ENCODE measurements around the gene FZD10. TPM values are rescaled to one million over a fixed set of nuclear protein-coding genes. Genes with fewer than 3 reads are reported as not detected.

FZD10 gene
- total and polyA plus RNA-seq, 2 of the 4 experiments (the other 2 are of a cell fraction), result not detected

DNA sequence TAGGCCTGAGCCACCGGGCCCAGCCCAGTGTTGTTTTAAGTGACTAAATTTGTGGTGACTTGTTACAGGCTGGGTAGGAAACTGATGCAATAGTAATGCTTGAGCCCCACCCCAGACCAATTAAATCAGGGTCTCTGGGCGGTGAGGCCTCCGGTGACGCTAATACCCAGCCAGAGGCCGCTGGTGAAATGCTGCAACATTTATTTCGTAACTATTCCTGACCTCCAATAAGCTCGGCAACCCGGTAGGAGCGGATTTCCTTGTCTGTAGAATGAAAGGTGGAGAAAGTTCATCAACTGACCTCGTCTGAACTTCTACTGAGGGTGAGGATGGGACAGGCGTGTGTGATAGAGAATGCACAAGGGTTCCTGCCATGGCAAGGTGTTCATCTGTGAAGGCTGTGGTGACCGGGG, 42.3 kb downstream of the FZD10 start:
- no peak overlapping the region for H3K18ac ChIP-seq (ENCODE audit: low read depth, low read length)
- no peak overlapping the region for H3K4me2 ChIP-seq (ENCODE audit: low read depth, low read length)
- in situ Hi-C loops (cut with MboI; ENCODE audit: low sequenced_read_pairs), result no loop called here
- no peaks in the 10 kb centered on the region for H3K36me3 ChIP-seq (ENCODE audit: control insufficient read depth, insufficient read depth, low read length)
- CTCF ChIA-PET, result no interaction called here
- no peak overlapping the region for H2BK5ac ChIP-seq (ENCODE audit: low read depth, low read length, poor library complexity, severe bottlenecking)
- POLR2A ChIA-PET (ENCODE audit: unreplicated experiment), result no interaction called here
- H3K56ac ChIP-seq (ENCODE audit: extremely low read depth, insufficient read depth, low read length), result no peak overlapping the region
- H4K5ac ChIP-seq (ENCODE audit: low read depth, low read length), result no peak overlapping the region
- H3K4ac ChIP-seq (ENCODE audit: low read depth, low read length), result no peak overlapping the region
- H3K4me3 ChIP-seq (ENCODE audit: insufficient read depth, low read depth, low read length), result no peak overlapping the region
- no peak overlapping the region for H2AK9ac ChIP-seq (replicated peaks; ENCODE audit: low read depth, low read length, poor library complexity)
- dilution Hi-C loops (cut with HindIII; ENCODE audit: low sequenced_read_pairs, unreplicated experiment), result no loop called here
- no peaks in the 10 kb centered on the region for H3K9me1 ChIP-seq (ENCODE audit: insufficient read depth, low read length)
- H4K20me1 ChIP-seq (ENCODE audit: insufficient read depth, low read length), result no peaks in the 10 kb centered on the region
- H4K91ac ChIP-seq (ENCODE audit: insufficient read depth, low read depth, low read length), result no peak overlapping the region
- H3K14ac ChIP-seq (replicated peaks; ENCODE audit: low read depth, low read length), result no peak overlapping the region
- H3K9ac ChIP-seq (ENCODE audit: low read depth, low read length), result no peak overlapping the region
- H3K27me3 ChIP-seq (ENCODE audit: control insufficient read depth, insufficient read depth, low read length), result no peaks in the 10 kb centered on the region
- intact Hi-C loops (cut with micrococcal nuclease), result no loop called here
- H3K27ac ChIP-seq (ENCODE audit: insufficient read depth, low read length), result no peak overlapping the region
- no peak overlapping the region for H2BK20ac ChIP-seq (ENCODE audit: low read depth, low read length)
- H2BK120ac ChIP-seq (ENCODE audit: low read depth, low read length), result no peak overlapping the region
- H3K9me3 ChIP-seq (ENCODE audit: control insufficient read depth, insufficient read depth, low read length), result peaks cover 41% of the 10 kb centered on the region
- no peak for DNase-seq
- H2BK15ac ChIP-seq (ENCODE audit: low read depth, low read length), result no peak overlapping the region
- H3K23ac ChIP-seq (ENCODE audit: low read depth, low read length), result no peak overlapping the region
- no peaks in the 10 kb centered on the region for H3K4me1 ChIP-seq (ENCODE audit: control insufficient read depth, insufficient read depth, low read length)
- H2AK5ac ChIP-seq (ENCODE audit: low read depth, low read length), result no peak overlapping the region
- H3K79me1 ChIP-seq (ENCODE audit: low read depth in 1 of 2, low read length in 2 of 2), result no peaks in the 10 kb centered on the region
- no peak for TF ChIP-seq SMC3 (IDR thresholded peaks at IDR 0.05; ENCODE audit: low read depth, low read length)
- no peak for TF ChIP-seq NFE2L2 (IDR thresholded peaks at IDR 0.05; ENCODE audit: low read depth, low read length)
- TF ChIP-seq POLR2A (IDR thresholded peaks at IDR 0.05; ENCODE audit: low read depth, low read length), result no peak
- no peak for TF ChIP-seq RFX5 (IDR thresholded peaks at IDR 0.05; ENCODE audit: low read depth, low read length)
- TF ChIP-seq, protein P1, sequence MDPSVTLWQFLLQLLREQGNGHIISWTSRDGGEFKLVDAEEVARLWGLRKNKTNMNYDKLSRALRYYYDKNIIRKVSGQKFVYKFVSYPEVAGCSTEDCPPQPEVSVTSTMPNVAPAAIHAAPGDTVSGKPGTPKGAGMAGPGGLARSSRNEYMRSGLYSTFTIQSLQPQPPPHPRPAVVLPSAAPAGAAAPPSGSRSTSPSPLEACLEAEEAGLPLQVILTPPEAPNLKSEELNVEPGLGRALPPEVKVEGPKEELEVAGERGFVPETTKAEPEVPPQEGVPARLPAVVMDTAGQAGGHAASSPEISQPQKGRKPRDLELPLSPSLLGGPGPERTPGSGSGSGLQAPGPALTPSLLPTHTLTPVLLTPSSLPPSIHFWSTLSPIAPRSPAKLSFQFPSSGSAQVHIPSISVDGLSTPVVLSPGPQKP (IDR thresholded peaks at IDR 0.05; ENCODE audit: borderline replicate concordance, low read depth, low read length), result no peak
- TF ChIP-seq BHLHE40 (IDR thresholded peaks at IDR 0.05; ENCODE audit: low read depth, low read length), result no peak
- TF ChIP-seq CEBPB (IDR thresholded peaks at IDR 0.05; ENCODE audit: low read depth, low read length), result no peak
- no peak for TF ChIP-seq RAD21 (IDR thresholded peaks at IDR 0.05; ENCODE audit: low read length)
- TF ChIP-seq RCOR1 (IDR thresholded peaks at IDR 0.05; ENCODE audit: insufficient replicate concordance, low read length), result no peak
- TF ChIP-seq, protein P2, sequence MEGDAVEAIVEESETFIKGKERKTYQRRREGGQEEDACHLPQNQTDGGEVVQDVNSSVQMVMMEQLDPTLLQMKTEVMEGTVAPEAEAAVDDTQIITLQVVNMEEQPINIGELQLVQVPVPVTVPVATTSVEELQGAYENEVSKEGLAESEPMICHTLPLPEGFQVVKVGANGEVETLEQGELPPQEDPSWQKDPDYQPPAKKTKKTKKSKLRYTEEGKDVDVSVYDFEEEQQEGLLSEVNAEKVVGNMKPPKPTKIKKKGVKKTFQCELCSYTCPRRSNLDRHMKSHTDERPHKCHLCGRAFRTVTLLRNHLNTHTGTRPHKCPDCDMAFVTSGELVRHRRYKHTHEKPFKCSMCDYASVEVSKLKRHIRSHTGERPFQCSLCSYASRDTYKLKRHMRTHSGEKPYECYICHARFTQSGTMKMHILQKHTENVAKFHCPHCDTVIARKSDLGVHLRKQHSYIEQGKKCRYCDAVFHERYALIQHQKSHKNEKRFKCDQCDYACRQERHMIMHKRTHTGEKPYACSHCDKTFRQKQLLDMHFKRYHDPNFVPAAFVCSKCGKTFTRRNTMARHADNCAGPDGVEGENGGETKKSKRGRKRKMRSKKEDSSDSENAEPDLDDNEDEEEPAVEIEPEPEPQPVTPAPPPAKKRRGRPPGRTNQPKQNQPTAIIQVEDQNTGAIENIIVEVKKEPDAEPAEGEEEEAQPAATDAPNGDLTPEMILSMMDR (conservative IDR thresholded peaks at IDR 0.05; ENCODE audit: low read depth, low read length), result no peak
- TF ChIP-seq MXI1 (IDR thresholded peaks at IDR 0.05; ENCODE audit: borderline replicate concordance, low read depth, low read length), result no peak
- TF ChIP-seq, protein P3, sequence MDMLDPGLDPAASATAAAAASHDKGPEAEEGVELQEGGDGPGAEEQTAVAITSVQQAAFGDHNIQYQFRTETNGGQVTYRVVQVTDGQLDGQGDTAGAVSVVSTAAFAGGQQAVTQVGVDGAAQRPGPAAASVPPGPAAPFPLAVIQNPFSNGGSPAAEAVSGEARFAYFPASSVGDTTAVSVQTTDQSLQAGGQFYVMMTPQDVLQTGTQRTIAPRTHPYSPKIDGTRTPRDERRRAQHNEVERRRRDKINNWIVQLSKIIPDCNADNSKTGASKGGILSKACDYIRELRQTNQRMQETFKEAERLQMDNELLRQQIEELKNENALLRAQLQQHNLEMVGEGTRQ (IDR thresholded peaks at IDR 0.05; ENCODE audit: low read depth, low read length), result no peak
- no peak for TF ChIP-seq CHD1 (IDR thresholded peaks at IDR 0.05; ENCODE audit: low read depth, low read length)
- TF ChIP-seq FOS (IDR thresholded peaks at IDR 0.05; ENCODE audit: low read depth, low read length), result no peak
- TF ChIP-seq MAZ (IDR thresholded peaks at IDR 0.05; ENCODE audit: borderline replicate concordance, low read depth, low read length), result no peak
- TF ChIP-seq MAFK (IDR thresholded peaks at IDR 0.05; ENCODE audit: low read depth, low read length), result no peak
- no peak overlapping the region for H4K8ac ChIP-seq (ENCODE audit: low read depth in 2 of 2, low read length in 2 of 2)
- H2AFZ ChIP-seq (replicated peaks; ENCODE audit: low read length, poor library complexity), result no peak overlapping the region
- no peak for ATAC-seq (ENCODE audit: low read depth)
- BruUV-seq (replicated peaks), result no TSS peak
- WGBS, 2 experiments (ENCODE audit: extremely low coverage in 2 of 2, insufficient read length in 1 of 2), result no CpG with 5 or more reads among the region's 12 CpGs

All from IMR-90 (cell line).